DMS153 (cell line): ENCODE results near the gene PHYHD1.
A peak's percentile ranks its signal among the peaks of the same experiment; 100 is the strongest.

Source experiments
- DNase-seq: peaks from one replicate; lab custom pipeline; 2025; lab: John Stamatoyannopoulos, UW

The PHYHD1 gene

GRCh38 chr9:128901822-128902221, 19.0 kb upstream of the PHYHD1 start:
- DNase-seq = no peak

GRCh38 chr9:128902351-128903078, 18.3 kb upstream of the PHYHD1 start:
- peak; percentile 82 for DNase-seq

DNA sequence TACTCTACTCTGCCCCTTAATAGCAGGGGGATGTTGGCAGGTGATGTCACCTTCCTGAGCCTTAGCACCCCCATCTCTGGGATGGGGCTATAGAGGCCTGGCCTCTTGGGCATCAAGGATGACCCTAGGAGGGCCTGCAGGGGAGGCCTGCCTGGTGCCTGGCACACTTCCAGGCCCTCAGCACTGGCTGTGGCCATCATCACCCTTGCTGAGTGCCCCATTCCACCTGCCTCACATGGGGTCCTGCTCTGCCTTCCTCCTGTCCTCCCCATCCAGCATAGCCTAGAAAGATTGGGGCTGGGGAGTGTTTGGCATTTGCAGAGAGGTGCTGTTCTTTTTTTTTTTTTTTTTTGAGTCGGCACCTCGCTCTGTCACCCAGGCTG, 17.7 kb upstream of the PHYHD1 start:
- DNase-seq = no peak

DNA sequence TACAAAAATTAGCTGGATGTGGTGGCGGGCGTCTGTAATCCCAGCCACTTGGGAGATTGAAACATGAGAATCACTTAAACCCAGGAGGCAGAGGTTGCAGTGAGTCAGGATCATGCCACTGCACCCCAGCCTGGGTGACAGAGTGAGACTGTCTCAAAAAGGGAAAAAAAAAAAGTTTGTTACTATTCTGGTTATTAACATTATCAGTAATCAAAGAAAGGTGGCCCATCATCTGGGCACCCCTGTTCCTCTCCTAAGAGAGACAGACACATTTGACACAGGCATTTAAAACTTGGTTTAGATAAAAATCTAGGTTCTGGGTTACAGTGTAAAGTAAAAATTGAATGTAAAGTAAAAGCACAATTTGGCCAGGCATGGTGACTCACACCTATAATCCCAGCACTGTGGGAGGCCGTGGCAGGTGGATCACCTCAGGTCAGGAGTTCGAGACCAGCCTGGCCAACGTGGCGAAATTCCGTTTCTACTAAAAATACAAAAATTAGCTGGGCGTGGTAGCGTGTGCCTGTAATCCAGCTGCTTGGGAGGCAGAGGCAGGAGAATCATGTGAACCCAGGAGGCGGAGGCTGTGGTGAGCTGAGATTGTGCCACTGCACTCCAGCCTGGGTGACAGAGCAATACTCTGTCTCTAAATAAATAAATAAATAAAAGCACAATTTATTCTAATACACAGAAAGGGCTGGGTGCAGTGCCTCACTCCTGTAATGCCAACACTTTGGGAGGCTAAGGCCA, 16.7 kb upstream of the PHYHD1 start:
- DNase-seq = no peak

DNA sequence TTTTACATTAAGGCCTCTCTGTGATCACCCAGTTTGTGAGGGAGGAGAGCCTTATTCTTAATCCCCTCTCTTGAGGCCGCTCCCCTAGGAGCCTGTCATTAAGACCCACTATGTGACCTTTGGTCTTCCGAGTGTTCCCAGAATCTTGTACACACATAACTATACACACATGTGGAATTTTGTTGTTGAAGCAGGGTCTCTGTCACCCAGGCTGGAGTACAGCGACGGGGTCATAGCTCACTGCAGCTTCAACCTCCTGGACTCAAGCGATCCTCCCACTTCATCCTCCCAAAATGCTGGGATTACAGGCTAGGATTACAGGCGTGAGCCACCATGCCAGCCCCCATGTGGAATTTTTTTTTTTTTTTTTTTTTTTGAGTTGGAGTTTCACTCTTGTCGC, 14.8 kb upstream of the PHYHD1 start:
- DNase-seq = no peak

GRCh38 chr9:128906741-128907140, 14.0 kb upstream of the PHYHD1 start:
- no peak for DNase-seq

GRCh38 chr9:128908372-128908771, 12.4 kb upstream of the PHYHD1 start:
- no peak for DNase-seq

DNA sequence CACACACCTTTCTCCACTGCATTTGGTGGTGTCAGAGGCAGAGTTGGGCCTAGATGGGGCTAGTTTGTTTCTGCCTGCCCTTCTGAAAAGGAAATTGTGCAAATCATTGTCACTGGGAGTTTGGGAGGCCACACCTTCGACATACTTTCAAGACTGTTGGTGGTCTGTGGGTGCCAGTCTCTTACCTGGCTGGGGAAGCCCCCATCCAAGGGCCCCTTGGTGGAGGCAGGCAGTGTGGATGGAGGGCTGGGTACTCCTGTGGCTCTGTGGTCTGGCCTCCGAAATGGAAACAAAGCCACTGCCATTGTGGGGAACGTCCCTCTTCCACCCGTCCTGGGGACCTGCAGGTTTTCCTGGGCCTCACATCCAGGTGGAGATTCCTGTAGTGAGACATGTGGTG, 10.9 kb upstream of the PHYHD1 start:
- DNase-seq = no peak

DNA sequence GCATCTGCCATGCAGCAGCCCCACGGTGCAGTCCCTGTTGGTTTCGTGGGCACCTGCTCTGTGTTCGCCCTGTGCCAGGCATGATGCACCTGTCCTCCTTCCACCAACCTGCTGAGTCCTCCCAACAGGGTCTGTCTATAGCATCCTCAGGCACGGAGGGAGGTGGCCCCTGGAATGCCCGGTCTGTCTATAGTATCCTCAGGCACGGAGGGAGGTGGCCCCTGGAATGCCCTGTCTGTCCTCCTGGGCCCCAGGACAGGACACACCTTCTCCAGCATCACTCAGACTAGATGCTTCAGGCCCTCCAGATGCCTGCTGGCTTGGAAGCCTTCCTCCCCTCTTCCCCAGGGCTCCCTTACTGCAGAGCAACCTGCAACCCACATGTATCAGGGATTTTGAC, 9.9 kb upstream of the PHYHD1 start:
- DNase-seq = no peak

DNA sequence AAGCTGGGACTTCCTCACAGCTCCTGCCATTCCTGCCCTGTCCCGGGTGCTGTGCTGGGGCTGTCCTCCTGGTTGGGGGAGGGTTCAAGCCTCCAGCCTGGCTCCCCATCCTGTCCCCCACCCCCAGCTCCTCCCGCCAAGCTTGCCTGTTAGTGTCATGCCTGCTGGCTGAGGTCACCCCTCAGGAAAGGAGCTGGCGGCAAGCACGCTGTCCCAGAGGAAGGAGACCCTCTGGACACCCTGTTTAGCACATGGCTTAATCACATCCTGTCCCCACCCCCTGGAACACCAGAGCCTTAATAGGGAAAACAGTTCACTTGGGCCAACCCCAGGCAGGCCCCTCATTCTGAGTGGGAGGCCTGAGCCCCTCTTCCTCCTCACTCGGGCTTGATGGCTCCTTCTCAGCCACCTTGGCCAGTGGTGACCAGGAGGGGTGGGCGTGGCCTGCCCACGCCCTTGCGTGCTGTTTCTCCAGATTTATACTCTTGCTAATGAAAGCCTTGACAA, 9.2 kb upstream of the PHYHD1 start:
- DNase-seq = no peak

DNA sequence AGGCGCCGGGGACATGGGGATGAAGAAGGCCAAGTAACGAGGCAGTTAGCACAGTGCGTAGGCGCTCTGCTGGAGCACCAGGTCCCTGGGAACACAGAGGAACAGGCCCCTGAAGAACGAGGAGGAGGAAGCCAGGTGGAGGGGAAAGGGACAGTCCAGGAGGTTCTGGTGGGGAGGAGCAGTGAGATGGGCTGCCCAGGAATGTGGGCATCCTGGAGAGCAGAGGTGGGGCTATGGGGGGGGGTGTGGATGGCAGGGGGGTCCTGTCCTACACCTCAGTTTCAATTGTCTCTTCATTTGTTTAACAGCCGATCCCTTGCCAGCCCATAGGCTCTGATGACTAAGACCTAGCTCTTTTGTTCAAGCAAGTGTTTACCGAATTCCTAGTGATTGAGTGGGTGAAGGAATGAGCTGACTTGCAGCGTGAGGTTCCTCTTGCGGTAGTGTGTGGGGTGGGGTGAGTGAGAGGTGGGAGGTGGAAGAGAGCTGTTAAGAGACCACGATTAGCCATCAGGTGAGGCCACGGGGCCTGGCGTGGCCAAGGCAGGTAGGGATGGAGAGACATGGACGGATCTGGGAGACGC, 8.4 kb upstream of the PHYHD1 start:
- no peak for DNase-seq

- DNase-seq = no peak
These were observed 7.5 kb upstream of the PHYHD1 start for GRCh38 chr9:128913048-128913900.

DNA sequence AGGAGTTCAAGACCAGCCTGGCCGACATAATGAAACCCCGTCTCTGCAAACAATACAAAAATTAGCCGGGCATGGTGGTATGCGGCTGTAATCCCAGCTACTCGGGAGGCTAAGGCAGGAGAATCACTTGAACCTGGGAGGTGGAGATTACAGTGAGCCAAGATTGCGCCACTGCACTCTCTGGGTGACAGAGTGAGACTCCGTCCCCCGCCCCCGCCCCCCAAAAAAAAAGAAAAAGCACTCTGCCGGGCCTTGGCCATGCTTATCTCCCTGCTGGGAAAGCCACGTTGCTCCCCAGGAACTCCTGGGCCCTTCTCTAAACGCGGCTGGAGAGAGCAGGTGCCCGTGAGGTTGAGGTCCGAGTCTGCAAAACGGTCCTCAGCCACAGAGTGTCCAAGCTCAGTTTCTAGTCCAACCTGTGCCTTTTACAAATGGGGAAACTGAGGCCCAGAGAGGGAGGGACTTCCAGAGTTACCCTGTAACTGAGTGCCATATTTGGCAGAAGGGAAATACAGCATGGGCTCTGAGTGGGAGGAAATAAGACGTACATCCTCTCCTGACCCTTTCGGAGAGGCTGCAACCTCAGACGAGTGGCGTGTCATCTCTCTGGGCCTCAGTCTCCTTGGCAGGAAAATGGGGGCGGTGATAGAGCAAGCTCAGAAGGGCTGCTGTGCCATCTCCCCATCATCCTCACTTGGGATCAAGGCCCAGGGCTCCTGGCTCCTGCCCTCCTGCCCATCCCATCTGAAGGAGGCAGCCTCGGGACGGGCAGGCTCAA, 6.6 kb upstream of the PHYHD1 start:
- DNase-seq = no peak

GRCh38 chr9:128916204-128916603, 4.6 kb upstream of the PHYHD1 start:
- no peak for DNase-seq

- DNase-seq = no peak
These were observed 4.0 kb upstream of the PHYHD1 start for GRCh38 chr9:128916745-128917144.

DNA sequence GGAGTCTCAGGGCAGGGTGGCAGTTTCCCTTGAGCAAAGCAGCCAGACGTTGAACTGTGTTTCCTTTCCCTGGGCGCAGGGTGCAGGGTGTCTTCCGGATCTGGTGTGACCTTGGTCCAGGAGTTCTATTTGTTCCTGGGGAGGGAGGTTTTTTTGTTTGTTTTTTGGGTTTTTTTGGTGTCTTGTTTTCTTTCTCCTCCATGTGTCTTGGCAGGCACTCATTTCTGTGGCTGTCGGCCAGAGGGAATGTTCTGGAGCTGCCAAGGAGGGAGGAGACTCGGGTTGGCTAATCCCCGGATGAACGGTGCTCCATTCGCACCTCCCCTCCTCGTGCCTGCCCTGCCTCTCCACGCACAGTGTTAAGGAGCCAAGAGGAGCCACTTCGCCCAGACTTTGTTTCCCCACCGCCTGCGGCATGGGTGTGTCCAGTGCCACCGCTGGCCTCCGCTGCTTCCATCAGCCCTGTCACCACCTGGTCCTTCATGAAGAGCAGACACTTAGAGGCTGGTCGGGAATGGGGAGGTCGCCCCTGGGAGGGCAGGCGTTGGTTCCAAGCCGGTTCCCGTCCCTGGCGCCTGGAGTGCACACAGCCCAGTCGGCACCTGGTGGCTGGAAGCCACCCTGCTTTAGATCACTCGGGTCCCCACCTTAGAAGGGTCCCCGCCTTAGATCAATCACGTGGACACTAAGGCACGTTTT, 3.5 kb upstream of the PHYHD1 start:
- DNase-seq = no peak

- DNase-seq = no peak
These were observed 1.9 kb upstream of the PHYHD1 start for GRCh38 chr9:128918921-128919320.

- no peak for DNase-seq
These were observed 1.2 kb upstream of the PHYHD1 start for GRCh38 chr9:128919402-128920089.

DNA sequence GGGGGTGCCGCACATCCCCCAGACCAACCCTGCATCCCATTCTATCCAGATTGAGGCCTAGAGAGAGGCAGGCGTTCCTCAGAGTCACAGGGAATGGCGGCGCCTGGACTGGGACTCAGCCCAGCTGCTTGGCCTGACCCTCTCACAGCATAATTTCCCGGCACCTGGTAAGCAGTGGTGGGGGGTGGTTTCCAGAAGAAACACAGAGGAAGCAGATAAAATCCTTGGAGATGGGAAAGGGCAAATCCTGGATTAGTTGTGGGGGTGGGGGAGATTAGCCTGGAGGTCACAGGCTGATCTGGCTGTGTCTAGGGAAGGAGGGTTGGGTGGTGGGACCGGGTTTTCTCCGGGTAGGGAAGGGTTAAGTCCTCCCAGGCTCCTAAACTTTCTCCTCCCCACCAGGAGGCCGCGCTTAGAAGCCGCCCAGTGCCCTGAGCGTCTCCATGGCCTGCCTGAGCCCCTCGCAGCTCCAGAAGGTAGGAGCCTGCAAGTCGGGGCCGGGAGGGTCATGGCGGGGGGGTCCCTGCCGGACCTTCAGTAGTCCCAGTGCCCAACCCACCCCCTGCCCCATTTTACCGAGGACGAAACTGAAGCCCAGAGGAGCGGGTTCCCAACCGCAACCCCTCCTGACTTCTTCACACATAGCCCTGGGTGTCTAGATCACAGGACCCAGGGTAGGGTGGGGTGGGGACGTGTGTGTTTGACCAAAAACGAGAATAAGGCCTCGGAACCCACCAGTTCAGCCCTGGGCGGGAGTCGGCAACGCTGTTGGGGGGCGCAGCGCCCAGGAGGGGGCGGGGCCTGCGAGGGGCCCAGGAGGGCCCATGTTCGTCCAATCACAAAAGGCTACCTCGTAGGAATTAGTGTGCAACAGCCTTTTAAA, 1.3 kb downstream of the PHYHD1 start:
- DNase-seq = no peak
